Mammary epithelial cell (primary cell): Measurements from ENCODE around the gene KMT5C.

ENCODE experiments used
- EZH2 ChIP-seq: IDR thresholded peaks from 2 replicates; pipeline ENCODE4 v1.6.1; 2012; ENCODE audit warnings: low read length, inconsistent platforms, borderline replicate concordance
- TF ChIP-seq, protein P1 (sequence below), 2 donors: IDR thresholded peaks in 1 of 2; conservative IDR thresholded peaks in 1 of 2; 2 replicates each; pipeline ENCODE4 v1.5.1; 2011 to 2012; ENCODE audit warnings: inconsistent platforms in 2 of 2, low read length in 2 of 2, mild to moderate bottlenecking in 2 of 2, control low read depth in 1 of 2, low read depth in 1 of 2; ENCODE audit not compliant: insufficient read depth in 1 of 2; ENCODE audit errors: extremely low read depth in 1 of 2

DNA sequence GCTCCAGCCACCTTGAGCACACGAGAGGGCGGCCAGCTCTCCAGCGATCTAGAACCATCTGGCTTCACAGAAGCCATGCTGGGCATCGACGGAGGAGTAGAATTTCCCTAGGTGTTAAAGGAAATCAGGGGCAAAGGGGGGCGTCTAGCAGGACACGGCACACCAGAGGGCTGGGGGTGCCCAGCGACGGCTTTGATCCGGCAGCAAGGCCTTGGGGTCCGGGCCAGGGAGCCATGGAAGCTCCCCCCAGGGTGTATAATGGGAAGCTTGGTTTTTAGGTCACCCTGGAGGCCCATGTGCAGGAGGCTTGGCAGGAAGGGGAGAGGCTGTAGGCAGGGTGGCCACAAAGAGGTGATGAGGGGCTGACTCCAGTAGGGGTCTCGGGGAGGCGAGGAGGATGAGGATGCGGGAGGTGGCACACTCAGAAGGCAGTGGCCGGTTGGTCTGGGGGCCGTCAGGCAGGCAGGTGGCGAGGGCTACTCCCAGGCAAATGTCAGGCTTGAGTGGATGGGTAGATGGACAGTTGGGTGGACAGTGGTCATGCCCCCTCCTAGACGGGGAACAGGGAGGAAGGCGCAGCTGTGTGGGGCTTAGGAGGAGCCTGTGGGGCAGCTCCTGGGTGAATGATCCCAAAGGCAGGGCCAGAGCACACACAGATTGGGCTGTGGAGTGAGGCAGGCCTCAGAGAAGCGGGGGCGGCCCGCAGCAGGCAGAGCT, 5.6 kb downstream of the KMT5C start:
- TF ChIP-seq EZH2: no peak
- TF ChIP-seq, protein P1, sequence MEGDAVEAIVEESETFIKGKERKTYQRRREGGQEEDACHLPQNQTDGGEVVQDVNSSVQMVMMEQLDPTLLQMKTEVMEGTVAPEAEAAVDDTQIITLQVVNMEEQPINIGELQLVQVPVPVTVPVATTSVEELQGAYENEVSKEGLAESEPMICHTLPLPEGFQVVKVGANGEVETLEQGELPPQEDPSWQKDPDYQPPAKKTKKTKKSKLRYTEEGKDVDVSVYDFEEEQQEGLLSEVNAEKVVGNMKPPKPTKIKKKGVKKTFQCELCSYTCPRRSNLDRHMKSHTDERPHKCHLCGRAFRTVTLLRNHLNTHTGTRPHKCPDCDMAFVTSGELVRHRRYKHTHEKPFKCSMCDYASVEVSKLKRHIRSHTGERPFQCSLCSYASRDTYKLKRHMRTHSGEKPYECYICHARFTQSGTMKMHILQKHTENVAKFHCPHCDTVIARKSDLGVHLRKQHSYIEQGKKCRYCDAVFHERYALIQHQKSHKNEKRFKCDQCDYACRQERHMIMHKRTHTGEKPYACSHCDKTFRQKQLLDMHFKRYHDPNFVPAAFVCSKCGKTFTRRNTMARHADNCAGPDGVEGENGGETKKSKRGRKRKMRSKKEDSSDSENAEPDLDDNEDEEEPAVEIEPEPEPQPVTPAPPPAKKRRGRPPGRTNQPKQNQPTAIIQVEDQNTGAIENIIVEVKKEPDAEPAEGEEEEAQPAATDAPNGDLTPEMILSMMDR (conservative IDR thresholded peaks at IDR 0.05 in 1 of 2, IDR thresholded peaks at IDR 0.05 in 1 of 2; ENCODE audit: extremely low read depth in 1 of 2, insufficient read depth in 1 of 2, low read depth in 1 of 2, low read length in 2 of 2): no peak
